Measurements from ENCODE around the gene ASB1.

The ASB1 gene

GRCh38 chr2:238413368-238413767 is 13.4 kb upstream of the ASB1 start:
- TF ChIP-seq CTCF (conservative IDR thresholded peaks at IDR 0.05): no peak
- H3K27ac ChIP-seq: no peak overlapping the region

GRCh38 chr2:238415036-238415764 is 11.5 kb upstream of the ASB1 start:
- no peak overlapping the region for H3K27ac ChIP-seq
- TF ChIP-seq ZFX (IDR thresholded peaks at IDR 0.05): no peak
- TF ChIP-seq CTCF (conservative IDR thresholded peaks at IDR 0.05): no peak

- TF ChIP-seq ZFX (IDR thresholded peaks at IDR 0.05): no peak
- TF ChIP-seq CTCF (conservative IDR thresholded peaks at IDR 0.05): no peak
- H3K27ac ChIP-seq: no peak overlapping the region
These were observed 10.8 kb upstream of the ASB1 start for GRCh38 chr2:238415893-238416292.

GRCh38 chr2:238418196-238418998 is 8.3 kb upstream of the ASB1 start:
- TF ChIP-seq CTCF (conservative IDR thresholded peaks at IDR 0.05): no peak
- no peak overlapping the region for H3K27ac ChIP-seq

GRCh38 chr2:238418999-238419546 is 7.7 kb upstream of the ASB1 start:
- H3K27ac ChIP-seq: no peak overlapping the region
- TF ChIP-seq CTCF (conservative IDR thresholded peaks at IDR 0.05) (no peak), ZFX (IDR thresholded peaks at IDR 0.05) (no peak)

GRCh38 chr2:238420442-238420841 is 6.3 kb upstream of the ASB1 start:
- H3K27ac ChIP-seq: no peak overlapping the region
- no peak for TF ChIP-seq ZFX (IDR thresholded peaks at IDR 0.05)
- no peak for TF ChIP-seq CTCF (conservative IDR thresholded peaks at IDR 0.05)

Measured in C4-2B (cell line).